ENCODE measurements around the gene TMEM44. TPM values are rescaled to one million over a fixed set of nuclear protein-coding genes. Genes with fewer than 3 reads are reported as not detected.

The TMEM44 gene
- total RNA-seq, 4 donors from 2014 or later: 3.0 to 5.4 (median 3.1) TPM

DNA sequence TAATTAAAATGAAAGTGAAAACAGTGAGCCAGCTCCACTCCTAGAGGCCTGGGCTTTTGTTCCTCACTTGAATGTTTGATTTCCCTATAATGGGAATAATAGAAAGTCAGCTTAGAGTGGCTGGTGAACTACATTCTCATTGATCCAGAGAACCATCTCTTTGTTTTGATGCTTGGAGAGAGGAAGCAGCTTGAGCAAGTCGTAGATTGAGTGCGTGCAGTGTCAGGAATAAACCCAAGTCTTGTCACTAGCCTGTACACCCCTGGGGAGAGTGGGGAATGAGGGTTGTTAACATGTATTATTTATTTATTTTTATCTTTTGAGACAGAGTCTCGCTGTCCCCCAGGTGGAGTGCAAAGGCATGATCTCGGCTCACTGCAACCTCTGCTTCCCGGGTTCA lies 39.7 kb upstream of the TMEM44 start:
- Histone ChIP-seq H3K4me1 (peaks cover 32 to 33% of the 10 kb centered on the region in 2 donors), H3K4me3 (peak overlapping the region; percentile 66 to 95 (median 87)), H3K36me3 (peaks cover 0 to 18% of the 10 kb centered on the region in 2 donors), H3K9me3 (no peaks in the 10 kb centered on the region), H3K27ac (peak overlapping the region; percentile 83 to 91 (median 88)), H3K27me3 (no peaks in the 10 kb centered on the region)
- no peak for DNase-seq
- intact Hi-C loops (cut with DNase I; ENCODE audit: low total_unique reads): loop anchor here (2.0 to 5.0 kb wide), 3 partner anchors 14 to 849 kb away; partner anchors contain the start of gene ATP13A3
- ATAC-seq: no peak
- in situ Hi-C loops (cut with MboI; ENCODE audit: low sequenced_read_pairs in 4 of 4): loop anchor here in 3 of 4 donors (10.0 kb wide), 2 partner anchors 592 to 852 kb away; no protein-coding TSS in a partner anchor
- no peak for TF ChIP-seq POLR2A (IDR thresholded peaks at IDR 0.05)
- TF ChIP-seq, protein P1, sequence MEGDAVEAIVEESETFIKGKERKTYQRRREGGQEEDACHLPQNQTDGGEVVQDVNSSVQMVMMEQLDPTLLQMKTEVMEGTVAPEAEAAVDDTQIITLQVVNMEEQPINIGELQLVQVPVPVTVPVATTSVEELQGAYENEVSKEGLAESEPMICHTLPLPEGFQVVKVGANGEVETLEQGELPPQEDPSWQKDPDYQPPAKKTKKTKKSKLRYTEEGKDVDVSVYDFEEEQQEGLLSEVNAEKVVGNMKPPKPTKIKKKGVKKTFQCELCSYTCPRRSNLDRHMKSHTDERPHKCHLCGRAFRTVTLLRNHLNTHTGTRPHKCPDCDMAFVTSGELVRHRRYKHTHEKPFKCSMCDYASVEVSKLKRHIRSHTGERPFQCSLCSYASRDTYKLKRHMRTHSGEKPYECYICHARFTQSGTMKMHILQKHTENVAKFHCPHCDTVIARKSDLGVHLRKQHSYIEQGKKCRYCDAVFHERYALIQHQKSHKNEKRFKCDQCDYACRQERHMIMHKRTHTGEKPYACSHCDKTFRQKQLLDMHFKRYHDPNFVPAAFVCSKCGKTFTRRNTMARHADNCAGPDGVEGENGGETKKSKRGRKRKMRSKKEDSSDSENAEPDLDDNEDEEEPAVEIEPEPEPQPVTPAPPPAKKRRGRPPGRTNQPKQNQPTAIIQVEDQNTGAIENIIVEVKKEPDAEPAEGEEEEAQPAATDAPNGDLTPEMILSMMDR (IDR thresholded peaks at IDR 0.05 in 4 of 5, conservative IDR thresholded peaks at IDR 0.05 in 1 of 5): no peak

DNA sequence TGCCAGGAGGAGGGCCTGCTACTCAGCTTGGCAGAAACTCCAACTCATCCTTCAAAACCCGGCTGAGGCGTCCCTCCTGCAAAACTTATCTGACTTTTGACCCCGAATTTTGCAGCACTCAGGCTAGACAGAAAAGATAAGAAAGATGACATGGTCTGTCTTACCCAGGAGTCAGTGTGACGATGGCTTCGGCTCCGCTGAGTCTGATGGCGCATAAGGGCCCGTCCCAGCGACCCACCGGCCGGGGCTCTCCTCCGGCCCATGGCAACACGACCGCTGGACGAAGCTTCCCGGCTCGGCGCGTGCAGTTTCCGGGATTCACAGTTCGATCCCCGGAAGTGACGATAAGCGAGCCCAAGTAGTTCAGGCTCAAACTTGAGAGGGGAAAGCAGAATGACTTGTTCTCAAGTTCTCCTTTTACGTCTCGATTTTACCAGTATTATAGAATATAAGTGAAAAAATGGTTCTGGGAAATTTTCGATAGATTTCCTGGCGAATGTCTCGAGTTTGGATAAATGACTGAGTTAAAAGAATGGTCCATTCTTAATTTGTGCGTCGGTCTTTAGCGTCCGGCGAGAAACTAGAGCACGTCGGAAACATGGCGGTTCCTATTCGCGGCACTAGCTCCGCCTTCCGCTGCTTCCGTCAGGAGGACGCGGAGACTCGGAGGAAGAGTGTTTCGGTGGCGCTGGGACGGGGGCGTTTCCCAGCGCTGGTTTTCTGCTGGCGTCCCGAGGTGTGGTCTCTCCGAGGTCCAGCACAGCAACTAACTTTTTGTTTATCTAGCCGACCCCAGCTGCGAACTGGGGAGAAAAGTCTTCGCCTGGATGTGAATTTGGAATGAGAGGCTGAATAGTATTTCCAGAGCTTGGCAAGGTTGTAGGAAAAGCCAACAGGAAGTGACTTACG lies 38.9 kb upstream of the TMEM44 start, which contains the start of gene LSG1:
LSG1 (minus strand) TSS at position 292 of the 909 bp plus-strand sequence; CDS start at position 263, 29 bp downstream.
- H3K36me3 ChIP-seq: peaks cover 0 to 18% of the 10 kb centered on the region in 2 donors
- H3K4me1 ChIP-seq: peaks cover 32 to 33% of the 10 kb centered on the region in 2 donors
- H3K9me3 ChIP-seq: no peaks in the 10 kb centered on the region
- TF ChIP-seq, protein P1 (IDR thresholded peaks at IDR 0.05 in 4 of 5, conservative IDR thresholded peaks at IDR 0.05 in 1 of 5): no peak
- TF ChIP-seq POLR2A (IDR thresholded peaks at IDR 0.05): peak; percentile 49 to 64
- peak within 1 kb of the TSS; percentile 66 to 95 (median 87) for H3K4me3 ChIP-seq
- ATAC-seq (peak; percentile 98), DNase-seq (peak; percentile 84 to 88)
- peak within 1 kb of the TSS; percentile 83 to 91 (median 88) for H3K27ac ChIP-seq
- intact Hi-C loops (cut with DNase I; ENCODE audit: low total_unique reads): loop anchor here (2.0 to 5.0 kb wide), 4 partner anchors 15 to 850 kb away; partner anchors contain the start of gene ATP13A3
- in situ Hi-C loops (cut with MboI; ENCODE audit: low sequenced_read_pairs in 4 of 4): loop anchor here in 3 of 4 donors (10.0 kb wide), 2 partner anchors 593 to 853 kb away; no protein-coding TSS in a partner anchor
- H3K27me3 ChIP-seq: no peaks in the 10 kb centered on the region

DNA sequence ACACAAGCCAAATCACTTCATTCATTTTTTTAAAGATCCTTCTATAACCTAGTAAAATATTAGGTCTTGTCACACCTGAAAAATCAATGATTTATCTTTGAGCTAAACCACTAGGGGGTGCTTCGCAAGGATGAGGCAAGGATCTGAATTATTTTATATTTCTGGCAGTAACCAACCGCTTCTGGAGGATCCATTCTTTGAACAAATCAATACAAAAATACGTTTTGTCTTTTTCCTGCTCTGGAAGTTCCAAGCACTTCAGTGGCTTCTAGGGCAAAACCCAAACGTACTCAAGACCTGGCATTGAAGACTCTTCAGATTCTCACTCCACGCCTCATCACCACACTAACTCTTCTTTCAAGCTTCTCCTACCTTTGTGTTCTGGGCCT lies 38.3 kb upstream of the TMEM44 start:
- peak in 1 of 2 donors; percentile 0 for ATAC-seq
- intact Hi-C loops (cut with DNase I; ENCODE audit: low total_unique reads): loop anchor here (2.0 to 5.0 kb wide), 3 partner anchors 184 to 851 kb away; partner anchors contain the start of gene ATP13A3

DNA sequence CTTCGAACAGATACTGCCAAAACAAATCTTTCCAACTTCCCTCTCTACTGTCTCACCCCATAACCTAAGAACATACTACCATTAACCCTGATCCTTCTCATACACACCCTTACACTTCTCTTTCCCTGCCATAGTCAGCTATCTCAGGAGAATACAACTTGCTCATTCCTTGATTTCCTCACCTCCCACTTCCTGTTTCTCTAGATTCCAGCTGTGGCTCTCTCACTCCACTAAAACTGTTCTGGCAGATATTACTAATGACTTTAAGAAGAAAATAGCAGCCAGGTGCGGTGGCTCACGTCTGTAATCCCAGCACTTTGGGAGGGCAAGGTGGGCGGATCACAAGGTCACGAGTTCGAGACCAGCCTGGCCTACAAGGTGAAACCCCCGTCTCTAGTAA lies 34.1 kb upstream of the TMEM44 start:
- in situ Hi-C loops (cut with MboI; ENCODE audit: low sequenced_read_pairs in 4 of 4): no loop called here

More for the DNA sequence above, 38.3 kb upstream of the TMEM44 start:
- Histone ChIP-seq H3K4me1 (peaks cover 32 to 33% of the 10 kb centered on the region in 2 donors), H3K36me3 (peaks cover 0 to 22% of the 10 kb centered on the region in 2 donors), H3K27ac (peak overlapping the region; percentile 83 to 91 (median 88)), H3K27me3 (no peaks in the 10 kb centered on the region), H3K4me3 (peak overlapping the region; percentile 66 to 95 (median 87)), H3K9me3 (no peaks in the 10 kb centered on the region)
- in situ Hi-C loops (cut with MboI; ENCODE audit: low sequenced_read_pairs in 4 of 4): loop anchor here in 3 of 4 donors (10.0 kb wide), 2 partner anchors 593 to 853 kb away; no protein-coding TSS in a partner anchor
- no peak for DNase-seq
- no peak for TF ChIP-seq POLR2A (IDR thresholded peaks at IDR 0.05)
- TF ChIP-seq, protein P1 (IDR thresholded peaks at IDR 0.05 in 4 of 5, conservative IDR thresholded peaks at IDR 0.05 in 1 of 5): peak; percentile 18 to 53 (median 50)

More for the DNA sequence above, 34.1 kb upstream of the TMEM44 start:
- H3K4me3 ChIP-seq: no peak overlapping the region
- no peaks in the 10 kb centered on the region for H3K27me3 ChIP-seq
- TF ChIP-seq POLR2A (IDR thresholded peaks at IDR 0.05): no peak
- TF ChIP-seq, protein P1 (IDR thresholded peaks at IDR 0.05 in 4 of 5, conservative IDR thresholded peaks at IDR 0.05 in 1 of 5): no peak
- peaks cover 0 to 50% of the 10 kb centered on the region in 2 donors for H3K36me3 ChIP-seq
- H3K27ac ChIP-seq: no peak overlapping the region
- no peak for DNase-seq
- H3K9me3 ChIP-seq: no peaks in the 10 kb centered on the region
- peaks cover 16 to 18% of the 10 kb centered on the region in 2 donors for H3K4me1 ChIP-seq
- intact Hi-C loops (cut with DNase I; ENCODE audit: low total_unique reads): no loop called here
- ATAC-seq: no peak
